ENCODE measurements around the gene MCTP1.
A peak's percentile ranks its signal among the peaks of the same experiment; 100 is the strongest.
"Not testable (repeated sequence)": the region's sequence is repeated elsewhere in the genome, so short reads cannot be mapped to it uniquely, and the experiment has no call there.

MCTP1 gene

GRCh38 chr5:94855543-94855942 lies 429.4 kb downstream of the MCTP1 start:
- DNase-seq: peak in 1 of 3 experiments; percentile 16

GRCh38 chr5:94853120-94853519 lies 431.8 kb downstream of the MCTP1 start:
- DNase-seq: no peak

GRCh38 chr5:94850960-94851359 lies 433.9 kb downstream of the MCTP1 start:
- DNase-seq: no peak

DNA sequence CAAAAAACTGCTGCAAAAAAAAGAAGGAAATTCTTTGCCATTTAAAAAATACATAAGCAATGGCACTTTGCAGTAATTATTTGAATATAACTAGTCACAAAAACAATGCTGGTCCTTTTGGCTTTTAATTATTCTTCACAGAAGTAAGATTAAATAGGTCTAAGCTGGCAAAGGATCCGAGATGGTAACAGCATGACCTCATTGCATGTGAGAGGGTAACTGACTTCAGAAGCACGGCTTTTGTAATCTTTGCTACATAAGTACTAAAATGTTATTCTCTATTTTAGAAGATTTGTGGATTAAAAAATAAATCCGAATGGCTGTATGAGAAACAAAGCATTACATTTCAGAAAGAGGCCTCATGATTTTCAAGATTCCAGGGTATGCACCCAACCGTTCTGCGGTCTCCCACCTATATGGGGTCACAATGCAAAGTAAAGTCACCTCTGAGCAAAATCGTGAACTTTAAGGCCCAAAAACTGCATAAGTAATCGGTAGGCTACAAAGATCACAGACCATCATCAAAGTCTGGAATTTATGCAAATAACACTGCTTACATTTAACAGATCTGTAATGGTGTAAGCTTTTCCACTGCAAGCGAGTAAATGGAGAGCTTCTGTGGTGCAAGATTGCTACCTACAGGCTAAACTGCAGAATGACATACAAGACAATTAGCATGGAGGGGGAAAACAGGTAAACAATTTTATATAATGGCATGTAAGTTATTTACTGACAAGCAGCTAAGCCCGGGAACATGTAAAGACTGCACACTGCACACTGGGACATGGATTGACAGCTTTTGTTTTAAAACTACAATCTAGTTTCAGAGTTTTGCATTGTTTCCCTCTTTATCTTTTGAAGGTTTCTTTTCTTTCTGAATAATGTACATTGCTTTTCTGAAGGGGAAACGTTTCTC lies 434.8 kb downstream of the MCTP1 start:
- peak; percentile 2 to 71 (median 49) for DNase-seq

DNA sequence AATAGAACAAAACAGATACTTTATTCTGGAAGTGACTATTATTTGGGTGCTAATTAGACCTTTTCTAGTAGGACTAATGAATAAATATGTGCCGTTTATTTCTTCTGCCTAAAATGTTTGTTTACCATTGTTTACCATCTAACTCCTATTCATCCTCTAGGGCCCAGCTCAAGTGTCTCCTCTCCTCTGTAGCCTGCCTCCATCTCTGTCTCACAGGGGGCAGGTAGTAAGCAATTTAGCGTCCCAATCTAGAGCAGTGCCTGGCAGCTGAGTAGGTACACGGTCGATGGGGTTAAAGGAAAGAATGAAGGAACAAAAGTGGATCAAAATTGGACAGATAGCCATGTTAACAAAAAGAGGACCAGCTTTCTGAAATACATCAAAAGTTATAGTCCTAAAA lies 435.6 kb downstream of the MCTP1 start:
- DNase-seq: no peak

DNA sequence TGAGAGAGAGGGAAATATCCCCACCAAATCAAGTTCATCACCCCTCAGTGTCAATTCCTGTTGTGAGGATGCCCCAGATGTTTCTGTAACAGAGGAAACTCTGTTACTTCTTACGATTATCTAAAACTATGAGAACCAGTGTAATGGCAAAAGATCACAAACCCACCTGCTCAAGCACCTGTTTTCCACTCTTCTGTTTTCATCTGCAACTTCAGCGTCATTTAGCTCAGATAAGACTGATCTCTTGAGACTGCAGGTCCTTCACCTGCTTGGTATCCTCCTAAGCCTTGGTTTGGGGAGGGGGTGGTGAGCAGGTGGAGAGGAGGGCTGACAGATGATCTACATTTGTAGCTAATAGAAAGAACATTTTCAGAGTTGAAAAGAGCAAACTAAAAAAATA lies 437.2 kb downstream of the MCTP1 start:
- peak in 1 of 3 experiments; percentile 5 for DNase-seq

- no peak for DNase-seq
Measured at GRCh38 chr5:94847019-94847418, 437.9 kb downstream of the MCTP1 start.

DNA sequence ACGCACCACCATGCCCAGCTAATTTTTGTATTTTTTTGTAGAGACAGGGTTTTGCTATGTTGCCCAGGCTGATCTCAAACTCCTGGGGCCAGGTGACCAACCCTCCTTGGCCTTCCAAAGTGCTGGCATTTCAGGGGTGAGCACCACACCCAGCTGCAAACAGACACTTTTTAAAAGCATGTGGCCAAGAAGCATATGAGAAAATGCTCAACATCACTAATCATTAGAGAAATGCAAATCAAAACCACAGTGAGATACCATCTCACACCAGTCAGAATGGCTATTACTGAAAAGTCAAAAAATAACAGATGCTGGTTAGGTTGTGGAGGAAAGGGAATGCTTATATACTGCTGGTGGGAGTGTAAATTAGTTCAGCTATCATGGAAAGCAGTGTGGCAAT lies 439.2 kb downstream of the MCTP1 start:
- not testable (repeated sequence) for DNase-seq

DNA sequence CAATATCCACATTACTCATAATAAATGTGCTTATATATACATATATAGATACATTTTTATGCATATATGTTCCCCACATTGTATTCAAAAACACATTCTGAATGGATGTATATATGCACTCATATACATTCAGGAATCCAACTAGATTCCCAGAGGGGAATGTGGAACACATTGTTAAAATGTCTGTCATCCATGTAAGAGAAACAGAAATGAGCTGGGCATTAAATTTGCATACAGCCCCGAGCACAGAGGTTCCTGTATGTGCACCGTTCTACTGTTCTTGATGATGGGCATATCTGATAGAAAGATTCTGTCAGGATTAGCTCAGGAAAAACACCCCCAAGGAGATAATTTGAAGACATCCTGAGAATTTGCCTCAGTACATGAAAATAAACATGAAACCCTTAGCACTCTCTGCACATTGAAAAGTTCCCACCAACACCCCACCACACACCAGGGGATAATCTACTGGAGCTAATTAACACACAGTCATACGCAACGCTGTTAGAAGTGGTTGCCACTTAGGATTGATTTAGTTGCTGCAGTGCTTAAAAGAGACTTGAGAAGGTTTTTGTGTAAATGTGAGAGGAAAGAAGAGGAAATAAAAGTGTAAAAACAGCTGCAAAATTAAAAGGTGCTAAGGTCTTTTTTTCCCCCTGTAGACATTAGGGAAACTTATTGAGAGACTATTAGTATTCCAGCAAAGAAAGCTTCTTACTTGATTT lies 443.1 kb downstream of the MCTP1 start:
- DNase-seq: peak in 1 of 3 experiments; percentile 29

- DNase-seq: no peak
Measured at GRCh38 chr5:94833851-94834250, 451.0 kb downstream of the MCTP1 start.

DNA sequence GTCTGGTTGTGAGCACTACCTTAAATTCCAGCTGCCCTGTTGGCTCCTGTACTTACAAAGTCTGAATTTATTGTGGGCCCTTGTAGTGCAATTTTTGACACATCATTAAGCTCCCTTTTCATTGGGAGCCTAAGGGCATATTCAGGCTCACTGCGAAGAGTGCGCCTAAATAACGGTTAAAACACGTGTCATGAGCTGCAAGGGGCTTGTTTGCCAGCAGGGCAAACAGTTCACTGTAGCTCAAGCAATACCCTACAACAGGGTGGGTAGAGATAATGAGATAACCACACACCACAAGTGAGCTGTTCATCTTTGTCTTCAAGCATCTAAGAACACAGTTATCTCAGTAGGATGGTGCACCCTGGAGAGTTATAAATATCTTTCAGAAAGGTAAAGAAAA lies 452.2 kb downstream of the MCTP1 start:
- DNase-seq: peak; percentile 9 to 78 (median 66)

DNA sequence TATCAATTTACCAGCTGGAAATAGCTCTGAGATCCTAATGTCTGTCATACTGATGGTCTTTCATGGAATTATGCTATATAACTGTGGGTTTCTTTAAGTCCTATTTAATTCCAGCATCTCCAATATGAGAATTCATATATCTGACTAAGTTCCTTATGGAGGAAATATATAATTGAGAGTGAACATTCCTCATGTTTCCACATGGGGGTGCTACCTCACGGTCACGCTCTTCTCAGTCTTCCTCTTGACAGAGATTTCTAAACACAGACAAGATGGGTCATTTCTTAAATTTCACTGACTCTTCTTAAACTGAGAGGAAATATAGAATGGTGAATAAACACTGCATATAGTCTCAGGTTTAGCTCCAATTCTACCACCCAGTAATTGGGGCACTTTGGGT lies 454.4 kb downstream of the MCTP1 start:
- no peak for DNase-seq

- not testable (repeated sequence) for DNase-seq
Measured at GRCh38 chr5:94828222-94828621, 456.7 kb downstream of the MCTP1 start.

DNA sequence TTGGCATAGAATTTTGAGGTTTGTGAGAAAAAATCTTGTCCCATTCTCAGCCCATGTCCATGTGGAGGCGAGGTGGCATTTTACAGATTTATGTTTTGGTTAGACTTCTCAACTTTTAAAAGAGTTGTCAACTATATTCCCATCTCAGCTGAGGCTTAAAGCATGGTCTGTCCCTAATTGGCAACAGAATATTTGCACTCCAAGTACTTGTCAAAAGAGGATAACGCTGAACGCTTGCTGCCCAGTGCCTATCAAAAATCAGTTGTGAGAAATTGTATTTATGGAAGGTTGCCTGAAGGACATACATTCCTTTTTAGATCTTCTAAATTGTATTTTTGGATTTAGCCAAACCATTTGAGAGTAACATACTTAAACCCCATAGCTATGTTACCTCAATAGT lies 464.4 kb downstream of the MCTP1 start:
- DNase-seq: no peak

DNA sequence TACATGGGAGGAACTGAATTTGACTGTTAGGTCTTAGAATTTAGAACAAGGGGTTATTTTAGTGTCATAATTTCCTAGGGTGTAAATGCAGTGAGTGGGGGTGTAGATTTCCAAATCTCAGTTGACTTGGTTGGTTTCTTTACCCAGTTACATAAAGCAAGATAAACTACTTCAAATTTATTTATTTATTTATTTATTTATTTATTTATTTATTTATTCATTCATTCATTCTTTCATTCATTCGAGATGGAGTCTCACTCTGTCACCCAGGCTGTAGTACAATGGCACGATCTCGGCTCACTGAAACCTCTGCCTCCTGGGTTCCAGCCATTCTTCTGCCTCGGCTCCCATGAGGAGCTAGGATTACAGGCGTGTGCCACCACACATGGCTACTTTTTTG lies 466.0 kb downstream of the MCTP1 start:
- no peak for DNase-seq

GRCh38 chr5:94815313-94816039 lies 469.4 kb downstream of the MCTP1 start:
- peak in 2 of 3 experiments; percentile 6 to 30 for DNase-seq

DNA sequence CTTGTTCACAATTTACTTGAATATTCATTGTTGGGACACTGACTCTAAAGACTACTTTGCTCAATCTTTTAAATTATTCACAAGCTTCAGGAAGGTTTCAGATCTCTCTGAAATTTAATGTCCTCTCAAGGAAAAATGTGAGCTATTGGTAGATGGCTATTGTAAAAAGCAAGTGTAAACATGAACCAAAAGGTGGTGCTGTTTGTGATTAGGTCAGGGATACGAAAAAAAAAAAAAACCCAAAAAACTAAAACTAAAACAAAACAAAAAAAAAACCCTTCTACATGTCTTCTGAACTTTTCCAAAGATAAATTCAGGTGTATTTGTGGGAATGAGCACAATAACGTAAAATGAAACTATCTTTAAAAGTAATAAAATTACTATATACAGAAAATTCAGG lies 472.7 kb downstream of the MCTP1 start:
- DNase-seq: no peak

DNA sequence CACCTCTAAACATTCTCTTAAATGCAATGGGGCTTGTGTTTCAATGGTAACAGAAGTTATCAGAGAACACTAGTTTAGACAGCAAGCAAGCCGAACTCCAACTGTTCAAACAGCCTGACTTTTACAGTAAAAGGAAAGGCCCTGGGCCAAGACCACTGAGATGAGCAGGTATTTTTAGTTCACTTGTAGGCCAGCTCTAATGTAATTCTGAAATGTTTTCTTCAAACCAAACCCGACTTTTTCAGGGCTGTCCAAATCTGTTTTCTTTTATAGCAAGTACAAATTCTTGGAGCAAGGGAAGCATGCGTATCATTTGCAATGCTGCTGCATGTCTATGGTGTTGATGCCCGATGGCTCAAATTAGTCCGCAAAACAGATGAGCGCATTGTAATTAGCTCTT lies 473.6 kb downstream of the MCTP1 start:
- DNase-seq: no peak

DNA sequence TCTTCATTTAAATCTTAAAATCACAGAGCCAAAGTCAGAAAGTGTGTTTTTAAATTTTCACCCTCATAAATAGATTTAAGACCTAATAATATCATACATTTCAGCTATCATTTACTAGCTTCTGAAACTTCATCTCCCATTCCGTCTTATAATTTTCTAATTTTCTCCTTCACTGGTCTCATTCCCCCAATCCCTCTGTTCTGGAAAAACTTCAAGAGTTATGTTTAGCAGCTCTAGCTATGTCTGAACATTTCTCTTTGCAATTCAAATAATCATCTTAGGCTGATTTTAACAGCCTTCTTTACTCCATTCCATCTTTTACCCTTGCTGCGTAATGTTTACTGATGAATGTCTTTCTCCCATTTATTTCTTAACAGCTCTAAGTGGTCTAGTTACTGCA lies 474.0 kb downstream of the MCTP1 start:
- DNase-seq: no peak

GRCh38 chr5:94810281-94810680 lies 474.6 kb downstream of the MCTP1 start:
- no peak for DNase-seq

DNA sequence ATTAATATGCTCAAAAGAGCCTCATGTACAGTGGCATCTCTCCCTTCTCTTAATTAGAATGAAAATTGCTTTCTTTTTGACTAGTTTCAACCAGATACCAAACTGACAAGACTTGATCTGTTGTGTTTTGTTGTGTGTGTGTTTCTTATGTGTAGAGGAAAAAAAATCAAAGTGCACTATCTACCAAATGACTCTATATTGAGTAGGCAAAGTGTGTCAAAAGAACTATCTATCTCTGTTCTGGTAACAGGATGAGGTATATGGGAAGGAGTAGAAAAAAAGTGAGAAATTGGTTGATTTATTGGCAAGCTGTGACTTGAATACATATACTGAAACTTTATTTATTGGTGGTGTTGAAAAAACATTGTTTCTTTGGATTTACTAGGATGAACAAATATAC lies 476.4 kb downstream of the MCTP1 start:
- no peak for DNase-seq

DNA sequence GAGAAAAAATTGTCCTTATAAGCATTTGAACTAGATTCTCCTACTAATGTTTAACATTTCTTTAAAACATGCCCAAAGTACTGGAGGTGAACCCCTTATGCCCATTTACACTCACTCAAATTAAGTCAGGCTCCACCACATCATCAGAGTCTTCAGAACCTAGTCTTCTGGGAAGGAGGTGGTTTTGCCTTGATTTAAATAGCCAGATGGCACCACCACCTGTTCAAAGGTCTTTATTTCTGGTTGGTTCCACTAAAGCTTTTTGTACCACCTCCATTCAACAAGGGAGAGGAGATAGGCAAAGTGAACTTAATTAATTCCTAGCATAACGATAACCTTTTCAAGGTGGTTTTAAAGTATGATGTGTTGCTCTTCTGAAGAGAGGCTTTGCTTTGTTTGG lies 476.9 kb downstream of the MCTP1 start:
- DNase-seq: peak in 1 of 3 experiments; percentile 10

GRCh38 chr5:94802450-94802849 lies 482.4 kb downstream of the MCTP1 start:
- DNase-seq: no peak

Measured in NCI-H1417 (cell line).